Hematopoietic multipotent progenitor cell treated with erythropoietin and hydrocortisone succinate and interleukin-3 and kit ligand, for 15 days (in vitro differentiated cells): ENCODE data around the gene RELN.

Experiments used
- DNase-seq: peaks from one replicate; pipeline ENCODE4 v3.0.0-alpha.2; 2015; ENCODE audit warnings: low spot score

RELN gene

DNA sequence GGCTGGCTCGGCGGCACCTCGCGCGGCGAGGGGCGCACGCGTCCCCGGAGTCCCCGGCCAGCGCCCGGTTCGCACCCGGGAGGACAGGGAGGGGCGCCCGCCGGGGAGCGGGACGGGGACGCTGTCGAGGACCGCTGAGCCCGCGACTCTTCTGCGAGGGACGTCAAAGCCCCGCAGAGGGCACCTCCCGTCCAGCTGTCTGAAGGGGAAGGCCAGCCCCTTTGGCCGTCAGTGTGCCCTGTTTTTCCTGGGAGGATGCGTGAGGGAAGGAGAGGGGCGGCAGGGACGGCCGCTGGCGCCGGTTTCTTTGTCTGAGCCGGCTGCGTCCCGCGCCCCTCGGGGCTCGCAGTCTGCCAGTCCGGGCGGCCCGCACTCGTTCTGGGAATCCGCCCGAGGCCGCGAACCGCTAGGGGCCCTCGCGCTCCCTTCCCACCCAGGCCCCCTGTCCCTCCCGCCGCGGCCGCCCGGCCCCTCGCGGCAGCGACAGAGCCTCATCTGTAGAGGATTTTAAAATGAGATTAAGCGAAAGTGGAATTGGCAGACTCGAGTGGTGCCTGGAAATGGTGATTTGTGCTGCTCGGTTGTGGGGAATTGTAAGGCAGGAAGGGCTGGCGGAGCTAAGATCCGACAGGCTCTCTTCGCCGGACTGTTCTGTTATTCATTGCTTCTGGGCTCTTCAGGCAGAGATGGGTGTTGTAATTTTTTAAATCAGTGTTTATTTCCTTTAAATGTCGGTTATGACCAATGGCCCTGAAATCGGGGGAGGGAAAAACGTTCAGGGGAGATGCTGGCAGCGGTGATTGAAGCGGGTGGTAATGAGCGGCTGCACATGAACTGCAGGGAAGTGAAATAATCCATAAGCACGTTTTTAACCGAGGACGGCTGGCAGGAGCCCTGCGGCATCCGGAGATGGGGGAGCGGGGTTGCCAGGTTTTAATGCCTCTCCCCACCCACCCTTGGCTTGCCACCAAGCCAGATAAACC is 618 bp upstream of the RELN start:
- DNase-seq = no peak

- DNase-seq = no peak
These were observed 824 bp downstream of the RELN start for GRCh38 chr7:103988468-103989199.

GRCh38 chr7:103987451-103987850 is 2.0 kb downstream of the RELN start:
- DNase-seq = no peak

DNA sequence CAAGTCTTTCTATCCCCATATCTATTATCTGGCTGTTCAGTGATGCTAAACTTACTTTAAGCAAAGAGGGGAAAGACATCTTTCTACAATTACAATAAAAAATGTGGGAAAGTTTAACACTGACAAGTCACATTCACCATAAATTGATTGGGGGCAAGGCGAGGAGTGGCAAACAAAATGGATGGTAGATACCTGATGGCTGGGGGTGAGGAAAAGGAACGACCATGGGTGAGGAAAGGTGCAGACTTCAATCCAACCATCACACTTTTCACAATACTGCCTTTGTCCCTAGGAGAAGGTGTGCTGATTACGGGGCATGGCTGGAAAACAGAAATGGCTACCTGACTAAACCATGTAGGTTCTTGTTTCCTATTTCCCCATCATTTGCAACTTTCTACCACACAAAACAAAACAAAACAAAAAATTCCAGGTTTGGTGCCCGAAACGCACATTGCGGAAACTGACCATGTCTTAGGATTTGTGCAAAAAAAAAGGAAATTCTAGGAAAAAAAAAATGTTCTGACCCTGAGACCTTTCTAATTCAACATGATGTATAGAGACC is 3.8 kb downstream of the RELN start:
- no peak for DNase-seq

- DNase-seq = no peak
These were observed 5.4 kb downstream of the RELN start for GRCh38 chr7:103984050-103984449.

DNA sequence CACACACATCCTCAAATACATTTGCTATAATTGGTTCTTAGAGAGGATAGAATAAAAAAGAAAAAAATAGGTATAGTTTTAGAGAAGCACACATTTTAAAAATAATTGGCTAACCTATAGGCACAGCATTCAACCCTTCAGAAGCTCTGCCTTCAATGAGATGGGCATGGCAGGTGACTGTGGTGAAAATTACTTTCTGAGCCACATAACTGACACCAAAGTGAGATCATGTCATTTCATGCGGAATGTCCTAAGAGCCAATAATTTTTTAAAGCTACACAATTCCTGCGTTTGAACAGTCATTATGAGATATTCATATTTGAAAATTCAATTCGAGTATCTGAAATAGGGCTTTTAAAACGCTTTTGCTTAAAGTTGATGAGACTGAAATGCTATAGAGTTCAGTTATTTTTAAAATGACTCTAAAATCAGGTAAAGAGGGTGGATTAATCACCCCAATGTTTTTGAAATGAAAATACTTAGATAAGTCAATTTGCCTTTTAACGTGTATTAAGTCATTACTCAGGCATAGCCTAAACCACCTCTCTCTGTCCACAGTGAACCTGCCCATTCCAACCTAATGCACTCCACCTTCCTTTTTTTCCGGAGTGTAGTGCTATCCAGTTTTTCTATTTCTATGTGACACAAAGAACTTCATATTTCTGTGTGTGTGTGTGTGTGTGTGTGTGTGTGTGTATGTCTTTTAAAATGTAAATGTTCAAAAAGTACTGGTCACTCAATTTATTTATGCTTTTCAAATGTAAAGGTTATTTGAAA is 6.1 kb downstream of the RELN start:
- DNase-seq = no peak

GRCh38 chr7:103981003-103981423 is 8.4 kb downstream of the RELN start:
- no peak for DNase-seq

GRCh38 chr7:103972779-103973434 is 16.6 kb downstream of the RELN start:
- DNase-seq = no peak

DNA sequence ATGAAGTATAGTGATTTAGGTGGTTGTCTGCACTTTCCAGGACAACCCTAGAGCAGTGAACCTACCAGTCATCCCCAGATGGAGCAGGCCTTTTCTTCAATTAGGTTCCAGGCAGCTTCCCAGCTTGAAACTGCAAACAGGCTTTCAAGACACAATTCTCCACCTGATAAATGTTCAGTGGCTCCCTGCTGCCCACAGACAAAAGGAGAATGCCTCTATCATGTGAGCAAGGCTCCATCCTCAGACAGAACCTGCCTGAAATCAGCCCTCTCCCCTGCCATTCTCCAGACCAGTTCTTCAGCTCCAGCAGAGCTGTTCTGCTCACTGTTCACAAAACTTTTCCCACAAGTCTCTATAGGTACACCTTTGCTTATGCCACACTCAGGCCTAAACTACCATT is 22.1 kb downstream of the RELN start:
- DNase-seq = no peak

- no peak for DNase-seq
These were observed 22.7 kb downstream of the RELN start for GRCh38 chr7:103966593-103967277.

DNA sequence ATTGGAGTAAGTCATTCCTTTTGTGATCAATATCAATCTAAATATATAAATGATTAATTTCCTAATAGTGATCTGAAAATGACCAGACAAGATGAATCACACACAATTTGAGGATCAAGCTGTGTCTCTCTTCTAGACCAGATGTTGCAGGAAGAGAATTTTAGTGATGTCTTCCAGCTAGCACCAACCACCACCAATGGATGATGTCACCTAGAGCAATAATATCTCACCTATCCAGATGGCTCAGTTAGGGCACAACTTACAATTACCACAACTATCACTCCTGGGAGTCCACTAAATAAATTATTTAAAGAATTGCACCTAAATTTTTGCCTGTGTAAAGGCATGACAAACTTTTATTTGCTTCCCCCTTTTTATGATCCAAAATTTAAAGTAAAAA is 25.2 kb downstream of the RELN start:
- DNase-seq = no peak

- no peak for DNase-seq
These were observed 27.4 kb downstream of the RELN start for GRCh38 chr7:103962070-103962469.

- DNase-seq = no peak
These were observed 31.1 kb downstream of the RELN start for GRCh38 chr7:103958284-103958818.

DNA sequence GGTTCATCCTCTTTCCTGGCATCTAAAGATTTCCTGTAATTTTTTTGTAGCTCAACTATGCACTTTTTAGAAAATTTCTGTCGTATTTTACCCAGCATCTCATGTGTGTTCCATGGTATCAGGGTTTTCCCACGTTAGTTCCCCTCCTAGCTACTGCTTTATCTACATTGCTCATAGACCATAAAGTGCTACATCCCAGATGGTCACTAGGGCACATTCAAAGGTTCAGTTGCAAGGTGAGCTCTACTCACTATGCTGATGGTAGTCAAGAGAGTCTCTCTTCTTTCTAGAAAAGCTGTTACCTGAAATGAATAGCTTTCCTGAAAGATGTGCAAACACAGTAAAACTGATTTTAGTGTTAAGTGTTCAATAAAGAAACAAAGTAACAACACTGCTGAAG is 33.5 kb downstream of the RELN start:
- DNase-seq = no peak

- no peak for DNase-seq
These were observed 37.0 kb downstream of the RELN start for GRCh38 chr7:103952408-103952807.

DNA sequence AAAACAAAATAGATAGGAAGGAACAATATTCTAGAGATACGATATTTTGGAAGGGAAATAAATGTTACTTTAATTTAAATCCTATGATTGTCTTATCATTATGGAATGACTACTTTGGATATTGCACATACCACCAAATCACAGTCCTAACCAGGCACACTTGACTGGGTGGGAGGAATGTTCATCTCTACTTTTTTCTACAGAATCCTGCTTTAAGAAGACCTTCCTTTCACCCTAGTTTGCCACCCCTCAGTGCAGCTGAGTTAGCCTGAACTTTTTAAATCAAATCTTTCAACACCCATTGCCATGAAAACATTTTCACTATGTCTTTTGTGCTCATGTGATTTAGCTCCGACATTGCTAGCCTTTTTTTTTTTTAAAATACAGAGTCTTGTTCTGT is 38.1 kb downstream of the RELN start:
- DNase-seq = no peak

DNA sequence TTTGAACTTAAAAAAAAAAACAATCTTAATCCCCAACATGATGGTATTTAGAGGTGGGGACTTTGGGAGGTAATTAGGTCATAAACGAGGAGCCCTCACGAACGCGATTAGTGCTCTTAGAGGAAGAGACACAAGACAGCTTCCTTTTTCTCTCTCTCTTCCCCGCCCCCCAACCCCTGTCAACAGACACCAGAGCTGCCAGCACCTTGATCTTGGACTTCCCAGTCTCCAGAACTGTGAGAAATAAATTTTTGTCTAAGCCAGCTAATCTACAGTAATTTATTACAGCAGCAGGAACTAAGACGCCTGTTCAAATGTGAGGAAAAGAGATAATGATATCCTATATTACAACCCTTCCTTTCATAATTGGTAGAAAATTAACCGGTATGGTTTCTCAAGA is 40.1 kb downstream of the RELN start:
- no peak for DNase-seq

GRCh38 chr7:103947026-103947655 is 42.3 kb downstream of the RELN start:
- no peak for DNase-seq

DNA sequence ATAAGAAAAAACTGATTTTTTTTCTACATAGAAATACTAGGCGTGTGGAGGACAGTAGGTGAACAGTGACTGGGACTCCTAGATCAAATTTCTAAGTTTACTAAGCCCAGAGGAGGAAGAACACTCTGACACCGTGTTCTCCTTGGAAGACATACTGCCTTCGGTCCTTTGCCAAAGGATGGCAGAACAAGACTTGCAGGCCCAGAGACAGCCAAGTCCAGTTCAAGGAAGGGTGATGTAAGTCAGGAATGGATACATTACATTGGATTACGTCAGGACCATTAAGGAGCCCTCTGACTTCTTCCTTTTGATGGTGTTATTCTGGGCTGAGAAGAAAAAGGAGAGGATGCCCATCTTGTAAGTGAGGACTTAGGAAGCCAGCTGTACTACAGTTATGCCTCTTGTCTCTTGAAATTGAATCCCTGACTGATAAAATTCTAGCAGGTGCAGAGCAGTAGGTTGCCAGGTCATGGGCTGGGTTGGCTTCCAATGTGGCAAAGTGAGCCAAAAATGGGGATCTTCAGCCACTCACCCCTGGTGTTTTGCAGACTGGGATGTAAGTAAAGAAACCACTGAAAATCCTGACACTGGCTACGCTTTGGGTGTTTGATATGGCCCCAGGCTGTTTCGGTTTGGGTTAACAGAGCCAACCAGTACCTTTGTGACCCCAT is 45.1 kb downstream of the RELN start:
- DNase-seq = no peak

- no peak for DNase-seq
These were observed 47.5 kb downstream of the RELN start for GRCh38 chr7:103941976-103942375.
